PC-9 (cell line): ENCODE measurements around the gene OSBPL3.

Experiments
- EZH2 ChIP-seq: fragments of 200-600 bp; sonication (generic); IDR thresholded peaks from 2 replicates; pipeline ENCODE4 v1.8.0; 2017; ENCODE audit warnings: antibody characterized with exemption, low read depth
- TF ChIP-seq, protein P1 (sequence below): fragments of 200-600 bp; sonication (generic); conservative IDR thresholded peaks from 2 replicates; pipeline ENCODE4 v1.6.1; 2017; ENCODE audit warnings: mixed run types, antibody characterized with exemption, mild to moderate bottlenecking, moderate library complexity

DNA sequence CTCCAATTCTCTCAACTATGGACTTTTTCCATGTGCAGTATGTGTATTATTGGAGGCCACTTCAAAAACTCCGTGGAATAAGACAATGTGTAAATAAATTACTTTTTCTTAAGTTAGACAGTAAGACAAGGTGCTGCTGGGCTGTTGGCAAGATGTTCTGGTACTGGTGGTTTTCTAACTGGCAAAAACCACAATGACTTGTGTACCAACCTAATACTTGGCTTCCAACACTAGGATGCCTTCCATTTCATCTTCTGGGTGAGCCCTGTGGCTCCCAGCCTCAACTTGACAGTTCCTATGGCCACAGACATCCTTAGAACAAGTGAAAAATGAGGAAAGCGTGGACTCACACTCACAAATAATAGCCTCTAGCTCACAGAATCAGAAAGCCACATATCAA is 77.0 kb downstream of the OSBPL3 start:
- TF ChIP-seq, protein P1, sequence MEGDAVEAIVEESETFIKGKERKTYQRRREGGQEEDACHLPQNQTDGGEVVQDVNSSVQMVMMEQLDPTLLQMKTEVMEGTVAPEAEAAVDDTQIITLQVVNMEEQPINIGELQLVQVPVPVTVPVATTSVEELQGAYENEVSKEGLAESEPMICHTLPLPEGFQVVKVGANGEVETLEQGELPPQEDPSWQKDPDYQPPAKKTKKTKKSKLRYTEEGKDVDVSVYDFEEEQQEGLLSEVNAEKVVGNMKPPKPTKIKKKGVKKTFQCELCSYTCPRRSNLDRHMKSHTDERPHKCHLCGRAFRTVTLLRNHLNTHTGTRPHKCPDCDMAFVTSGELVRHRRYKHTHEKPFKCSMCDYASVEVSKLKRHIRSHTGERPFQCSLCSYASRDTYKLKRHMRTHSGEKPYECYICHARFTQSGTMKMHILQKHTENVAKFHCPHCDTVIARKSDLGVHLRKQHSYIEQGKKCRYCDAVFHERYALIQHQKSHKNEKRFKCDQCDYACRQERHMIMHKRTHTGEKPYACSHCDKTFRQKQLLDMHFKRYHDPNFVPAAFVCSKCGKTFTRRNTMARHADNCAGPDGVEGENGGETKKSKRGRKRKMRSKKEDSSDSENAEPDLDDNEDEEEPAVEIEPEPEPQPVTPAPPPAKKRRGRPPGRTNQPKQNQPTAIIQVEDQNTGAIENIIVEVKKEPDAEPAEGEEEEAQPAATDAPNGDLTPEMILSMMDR: no peak
- TF ChIP-seq EZH2: no peak
